ENCODE measurements around the gene SGCA. TPM values are rescaled to one million over a fixed set of nuclear protein-coding genes. Genes with fewer than 3 reads are reported as not detected.

SGCA gene
- total RNA-seq, 2 donors from 2014 or later = 1.3 TPM; not detected in 1

GRCh38 chr17:50120475-50121253, 45.1 kb upstream of the SGCA start:
- Histone ChIP-seq H3K4me3 (no peak overlapping the region), H3K36me3 (replicated peaks in 1 of 2; ENCODE audit: insufficient read depth in 1 of 2, low read depth in 2 of 2) (no peaks in the 10 kb centered on the region), H3K4me1 (peaks cover 12% of the 10 kb centered on the region), H3K27ac (no peak overlapping the region), H3K27me3 (no peaks in the 10 kb centered on the region), H3K9me3 (no peaks in the 10 kb centered on the region)
- 82 to 89% methylated on average over 7 of the region's 7 CpGs for WGBS, 2 donors
- ATAC-seq (no peak), DNase-seq (no peak)
- no peak for TF ChIP-seq CTCF (IDR thresholded peaks at IDR 0.05)
- intact Hi-C loops (cut with DNase I) = no loop called here

GRCh38 chr17:50122945-50123344, 42.9 kb upstream of the SGCA start:
- TF ChIP-seq CTCF (IDR thresholded peaks at IDR 0.05) (no peak), POLR2A (IDR thresholded peaks at IDR 0.05) (no peak)
- Histone ChIP-seq H3K27me3 (no peaks in the 10 kb centered on the region), H3K36me3 (replicated peaks in 1 of 2; ENCODE audit: insufficient read depth in 1 of 2, low read depth in 2 of 2) (no peaks in the 10 kb centered on the region), H3K4me3 (no peak overlapping the region), H3K9me3 (no peaks in the 10 kb centered on the region), H3K4me1 (no peaks in the 10 kb centered on the region), H3K27ac (no peak overlapping the region)
- DNase-seq (no peak), ATAC-seq (no peak)
- intact Hi-C loops (cut with DNase I) = no loop called here
- 82 to 83% methylated on average over 3 of the region's 3 CpGs for WGBS, 2 donors

GRCh38 chr17:50123649-50124349, 42.0 kb upstream of the SGCA start:
- TF ChIP-seq POLR2A (IDR thresholded peaks at IDR 0.05) (no peak), CTCF (IDR thresholded peaks at IDR 0.05) (no peak)
- Histone ChIP-seq H3K27ac (no peak overlapping the region), H3K4me1 (peaks cover 4% of the 10 kb centered on the region), H3K4me3 (no peak overlapping the region), H3K27me3 (no peaks in the 10 kb centered on the region), H3K36me3 (replicated peaks in 1 of 2; ENCODE audit: insufficient read depth in 1 of 2, low read depth in 2 of 2) (no peaks in the 10 kb centered on the region), H3K9me3 (no peaks in the 10 kb centered on the region)
- DNase-seq (peak in 2 of 4 donors; percentile 40 to 45), ATAC-seq (no peak)
- 44 to 49% methylated on average over 12 of the region's 12 CpGs for WGBS, 2 donors
- intact Hi-C loops (cut with DNase I) = no loop called here

- no peaks in the 10 kb centered on the region for H3K9me3 ChIP-seq
- H3K27me3 ChIP-seq = peaks cover 0 to 3% of the 10 kb centered on the region in 2 donors
- TF ChIP-seq POLR2A (IDR thresholded peaks at IDR 0.05) = no peak
- no peak for TF ChIP-seq CTCF (IDR thresholded peaks at IDR 0.05)
- DNase-seq = no peak
- no peak overlapping the region for H3K27ac ChIP-seq
- H3K4me1 ChIP-seq = peaks cover 18% of the 10 kb centered on the region
- H3K36me3 ChIP-seq (replicated peaks in 1 of 2; ENCODE audit: insufficient read depth in 1 of 2, low read depth in 2 of 2) = no peaks in the 10 kb centered on the region
- H3K4me3 ChIP-seq = no peak overlapping the region
- intact Hi-C loops (cut with DNase I) = no loop called here
- no peak for ATAC-seq
- 80 to 89% methylated on average over 4 of the region's 4 CpGs for WGBS, 2 donors
Measured at GRCh38 chr17:50125420-50125997, 40.3 kb upstream of the SGCA start.

Measured in body of pancreas (tissue), 4 donors.